GM23338 (cell line): ENCODE measurements around the gene NPNT. TPM values are rescaled to one million over a fixed set of nuclear protein-coding genes. Genes with fewer than 3 reads are reported as not detected.

ENCODE experiments used
- ATAC-seq: fragments of 200-7000 bp; cut with Tn5 transposase; 3 replicates; pipeline ENCODE4 v1.9.1; 2020
- DNase-seq: peaks from one replicate; pipeline ENCODE4 v3.0.0-alpha.2; 2015; ENCODE audit warnings: low spot score
- H2AFZ ChIP-seq: fragments of 200-600 bp; sonication (generic); 2 replicates; pipeline ENCODE4 v1.8.0; 2016; ENCODE audit warnings: antibody characterized with exemption, mild to moderate bottlenecking, moderate library complexity
- H3F3A ChIP-seq: fragments of 200-600 bp; sonication (generic); replicated peaks from 2 replicates; pipeline ENCODE4 v1.8.0; 2017; ENCODE audit warnings: antibody characterized with exemption, mixed run types, low read depth
- H3K27ac ChIP-seq: fragments of 200-600 bp; sonication (generic); 2 replicates; pipeline ENCODE4 v1.6.1; 2016; ENCODE audit warnings: low read depth
- H3K27me3 ChIP-seq: fragments of 200-600 bp; sonication (generic); 2 replicates; pipeline ENCODE4 v1.8.0; 2016; ENCODE audit warnings: mild to moderate bottlenecking, mixed run types, moderate library complexity; ENCODE audit not compliant: insufficient read depth
- H3K36me3 ChIP-seq: fragments of 200-600 bp; sonication (generic); 2 replicates; pipeline ENCODE4 v1.8.0; 2016; ENCODE audit warnings: mild to moderate bottlenecking; ENCODE audit not compliant: insufficient read depth
- H3K4me1 ChIP-seq: fragments of 200-600 bp; sonication (generic); 2 replicates; pipeline ENCODE4 v1.8.0; 2016; ENCODE audit warnings: mild to moderate bottlenecking, moderate library complexity; ENCODE audit not compliant: insufficient read depth
- H3K4me2 ChIP-seq: fragments of 200-600 bp; sonication (generic); 2 replicates; pipeline ENCODE4 v1.7.1; 2017; ENCODE audit warnings: mixed run types
- H3K4me3 ChIP-seq: fragments of 200-600 bp; sonication (generic); 2 replicates; pipeline ENCODE4 v1.6.1; 2016; ENCODE audit warnings: mixed run types
- H3K79me2 ChIP-seq: fragments of 200-600 bp; sonication (generic); replicated peaks from 2 replicates; pipeline ENCODE4 v1.8.0; 2017; ENCODE audit warnings: mild to moderate bottlenecking; ENCODE audit not compliant: insufficient read depth
- H3K9me2 ChIP-seq: fragments of 200-600 bp; sonication (generic); 2 replicates; pipeline ENCODE4 v1.8.0; 2017; ENCODE audit not compliant: insufficient read depth
- H4K20me1 ChIP-seq: fragments of 200-600 bp; sonication (generic); replicated peaks from 2 replicates; pipeline ENCODE4 v1.8.0; 2017; ENCODE audit warnings: mild to moderate bottlenecking; ENCODE audit not compliant: insufficient read depth
- H3K27ac Mint-ChIP-seq: 2 replicates; pipeline ENCODE4 v1.8.0; 2020; ENCODE audit warnings: inconsistent platforms, mild to moderate bottlenecking, moderate library complexity, mixed read lengths
- H3K27me3 Mint-ChIP-seq: 3 replicates; pipeline ENCODE4 v1.8.0; 2022; ENCODE audit warnings: low read depth, mild to moderate bottlenecking, moderate library complexity, mixed read lengths, inconsistent platforms; ENCODE audit not compliant: insufficient read depth, poor library complexity
- H3K36me3 Mint-ChIP-seq: 3 replicates; pipeline ENCODE4 v1.8.0; 2021; ENCODE audit warnings: low read depth, mild to moderate bottlenecking, inconsistent platforms, moderate library complexity, mixed read lengths
- H3K4me1 Mint-ChIP-seq: 3 replicates; pipeline ENCODE4 v1.8.0; 2020; ENCODE audit warnings: mild to moderate bottlenecking, inconsistent platforms, mixed read lengths
- H3K4me3 Mint-ChIP-seq: 3 replicates; pipeline ENCODE4 v1.8.0; 2021; ENCODE audit warnings: moderate library complexity, mild to moderate bottlenecking, inconsistent platforms, mixed read lengths
- H3K9me3 Mint-ChIP-seq: 3 replicates; pipeline ENCODE4 v1.8.0; 2020; ENCODE audit warnings: moderate library complexity, mild to moderate bottlenecking, inconsistent platforms, mixed read lengths
- EZH2 ChIP-seq: fragments of 200-600 bp; sonication (generic); IDR thresholded peaks from one replicate; pipeline ENCODE4 v1.8.0; 2017; ENCODE audit warnings: antibody characterized with exemption, mild to moderate bottlenecking, low read depth; ENCODE audit not compliant: unreplicated experiment
- STAT1 ChIP-seq: IDR thresholded peaks from one replicate; pipeline ENCODE4 v1.6.1; 2016; ENCODE audit warnings: antibody characterized with exemption; ENCODE audit not compliant: unreplicated experiment
- ZNF331 ChIP-seq: fragments of 250-450 bp; sonication (Bioruptor Pico); IDR thresholded peaks from 2 replicates; pipeline ENCODE4 v1.5.0; 2020; ENCODE audit warnings: low read depth, mild to moderate bottlenecking, moderate library complexity
- polyA plus RNA-seq: library from polyadenylated mRNA; unstranded; fragments of >200 nt; fragmentation: Nextera tagmentation; extraction: Ambion mirVana; gene quantifications from 2 replicates; pipeline ENCODE4 v1.2.1, GENCODE V29; 2016
- total RNA-seq: library from RNA; depleted of rRNA; stranded (reverse); fragments of >200 nt; shearing (Covaris generic); gene quantifications from 2 replicates; pipeline ENCODE4 v1.2.3, GENCODE V29; 2014
- TF ChIP-seq, protein P1 (sequence below): IDR thresholded peaks from one replicate; pipeline ENCODE4 v1.6.1; 2018; ENCODE audit warnings: antibody characterized with exemption; ENCODE audit not compliant: unreplicated experiment
- TF ChIP-seq, protein P2 (sequence below): IDR thresholded peaks from 2 replicates; pipeline ENCODE4 v1.6.1; 2016; ENCODE audit warnings: antibody characterized with exemption

The NPNT gene
- total and polyA plus RNA-seq, 2 experiments from 2014 or later = 1.4 TPM

GRCh38 chr4:105978684-105979296 lies 83.5 kb downstream of the NPNT start:
- Mint-ChIP-seq H3K27me3 (no peaks in the 10 kb centered on the region), H3K9me3 (peaks cover 11% of the 10 kb centered on the region), H3K4me3 (no peak overlapping the region), H3K27ac (no peak overlapping the region), H3K36me3 (peaks cover 9% of the 10 kb centered on the region; the same call in 2 of the 3 replicates), H3K4me1 (peaks cover 12% of the 10 kb centered on the region)
- no peaks in the 10 kb centered on the region for H4K20me1 ChIP-seq
- no peak for DNase-seq
- no peak overlapping the region for H3K4me3 ChIP-seq
- no peak overlapping the region for H3K4me2 ChIP-seq
- no peak overlapping the region for H3K27ac ChIP-seq
- no peaks in the 10 kb centered on the region for H3K36me3 ChIP-seq
- no peaks in the 10 kb centered on the region for H3F3A ChIP-seq
- TF ChIP-seq EZH2 = no peak
- no peak for ATAC-seq
- H3K27me3 ChIP-seq = no peaks in the 10 kb centered on the region
- H3K4me1 ChIP-seq = peaks cover 9% of the 10 kb centered on the region
- no peaks in the 10 kb centered on the region for H3K79me2 ChIP-seq
- H3K9me2 ChIP-seq = no peaks in the 10 kb centered on the region
- no peak overlapping the region for H2AFZ ChIP-seq

- Histone ChIP-seq H3K27ac (no peak overlapping the region), H3K27me3 (no peaks in the 10 kb centered on the region), H3K4me3 (no peak overlapping the region), H3K36me3 (no peaks in the 10 kb centered on the region), H2AFZ (no peak overlapping the region), H3K4me1 (0 out of 2 replicates have a peak, but pooled peaks cover 2% of the 10 kb centered on the region), H3K9me2 (no peaks in the 10 kb centered on the region), H3K79me2 (no peaks in the 10 kb centered on the region), H3K4me2 (no peak overlapping the region), H4K20me1 (no peaks in the 10 kb centered on the region), H3F3A (no peaks in the 10 kb centered on the region)
- peaks cover 17% of the 10 kb centered on the region for H3K9me3 Mint-ChIP-seq
- no peak overlapping the region for H3K4me3 Mint-ChIP-seq
- H3K36me3 Mint-ChIP-seq = peaks cover 13% of the 10 kb centered on the region
- TF ChIP-seq STAT1 = no peak
- H3K4me1 Mint-ChIP-seq = peaks cover 4% of the 10 kb centered on the region; the same call in 2 of the 3 replicates
- ATAC-seq (no peak), DNase-seq (no peak)
- H3K27me3 Mint-ChIP-seq = no peaks in the 10 kb centered on the region
- no peak overlapping the region for H3K27ac Mint-ChIP-seq
Measured at GRCh38 chr4:105979506-105979905, 84.2 kb downstream of the NPNT start.

DNA sequence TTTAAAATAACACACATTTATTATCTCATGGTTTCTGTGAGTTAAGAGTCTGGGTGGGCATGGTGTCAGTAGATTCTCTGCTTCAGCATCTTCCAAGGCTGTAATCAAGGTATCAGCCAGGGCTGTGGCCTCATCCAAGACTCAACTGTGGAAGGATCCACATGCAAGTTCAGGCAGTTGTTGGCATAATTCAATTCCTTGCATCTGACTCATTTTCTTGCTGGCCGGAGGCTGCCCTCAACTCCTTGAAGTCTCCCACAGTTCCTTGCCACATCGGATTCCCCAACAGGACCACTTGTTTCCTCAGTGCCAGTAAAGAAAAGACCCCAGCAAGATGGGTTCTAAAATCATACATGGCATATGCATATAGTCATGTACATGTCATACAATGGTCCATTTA lies 93.4 kb downstream of the NPNT start:
- Histone ChIP-seq H3K4me2 (no peak overlapping the region), H3K9me2 (no peaks in the 10 kb centered on the region), H2AFZ (no peak overlapping the region), H3K36me3 (no peaks in the 10 kb centered on the region), H3K79me2 (no peaks in the 10 kb centered on the region), H3K4me1 (no peaks in the 10 kb centered on the region), H3K4me3 (no peak overlapping the region), H3K27ac (no peak overlapping the region), H4K20me1 (no peaks in the 10 kb centered on the region), H3F3A (no peaks in the 10 kb centered on the region), H3K27me3 (no peaks in the 10 kb centered on the region)
- Mint-ChIP-seq H3K27ac (no peak overlapping the region), H3K36me3 (peaks cover 11% of the 10 kb centered on the region; the same call in 2 of the 3 replicates), H3K4me3 (no peak overlapping the region), H3K27me3 (peaks cover 3% of the 10 kb centered on the region), H3K4me1 (no peaks in the 10 kb centered on the region), H3K9me3 (peaks cover 21% of the 10 kb centered on the region)
- ATAC-seq = no peak
- no peak for DNase-seq
- no peak for TF ChIP-seq STAT1
- TF ChIP-seq ZNF331 (CRISPR knock-in tag) = no peak
- TF ChIP-seq, protein P1, sequence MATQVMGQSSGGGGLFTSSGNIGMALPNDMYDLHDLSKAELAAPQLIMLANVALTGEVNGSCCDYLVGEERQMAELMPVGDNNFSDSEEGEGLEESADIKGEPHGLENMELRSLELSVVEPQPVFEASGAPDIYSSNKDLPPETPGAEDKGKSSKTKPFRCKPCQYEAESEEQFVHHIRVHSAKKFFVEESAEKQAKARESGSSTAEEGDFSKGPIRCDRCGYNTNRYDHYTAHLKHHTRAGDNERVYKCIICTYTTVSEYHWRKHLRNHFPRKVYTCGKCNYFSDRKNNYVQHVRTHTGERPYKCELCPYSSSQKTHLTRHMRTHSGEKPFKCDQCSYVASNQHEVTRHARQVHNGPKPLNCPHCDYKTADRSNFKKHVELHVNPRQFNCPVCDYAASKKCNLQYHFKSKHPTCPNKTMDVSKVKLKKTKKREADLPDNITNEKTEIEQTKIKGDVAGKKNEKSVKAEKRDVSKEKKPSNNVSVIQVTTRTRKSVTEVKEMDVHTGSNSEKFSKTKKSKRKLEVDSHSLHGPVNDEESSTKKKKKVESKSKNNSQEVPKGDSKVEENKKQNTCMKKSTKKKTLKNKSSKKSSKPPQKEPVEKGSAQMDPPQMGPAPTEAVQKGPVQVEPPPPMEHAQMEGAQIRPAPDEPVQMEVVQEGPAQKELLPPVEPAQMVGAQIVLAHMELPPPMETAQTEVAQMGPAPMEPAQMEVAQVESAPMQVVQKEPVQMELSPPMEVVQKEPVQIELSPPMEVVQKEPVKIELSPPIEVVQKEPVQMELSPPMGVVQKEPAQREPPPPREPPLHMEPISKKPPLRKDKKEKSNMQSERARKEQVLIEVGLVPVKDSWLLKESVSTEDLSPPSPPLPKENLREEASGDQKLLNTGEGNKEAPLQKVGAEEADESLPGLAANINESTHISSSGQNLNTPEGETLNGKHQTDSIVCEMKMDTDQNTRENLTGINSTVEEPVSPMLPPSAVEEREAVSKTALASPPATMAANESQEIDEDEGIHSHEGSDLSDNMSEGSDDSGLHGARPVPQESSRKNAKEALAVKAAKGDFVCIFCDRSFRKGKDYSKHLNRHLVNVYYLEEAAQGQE = no peak
- TF ChIP-seq, protein P2, sequence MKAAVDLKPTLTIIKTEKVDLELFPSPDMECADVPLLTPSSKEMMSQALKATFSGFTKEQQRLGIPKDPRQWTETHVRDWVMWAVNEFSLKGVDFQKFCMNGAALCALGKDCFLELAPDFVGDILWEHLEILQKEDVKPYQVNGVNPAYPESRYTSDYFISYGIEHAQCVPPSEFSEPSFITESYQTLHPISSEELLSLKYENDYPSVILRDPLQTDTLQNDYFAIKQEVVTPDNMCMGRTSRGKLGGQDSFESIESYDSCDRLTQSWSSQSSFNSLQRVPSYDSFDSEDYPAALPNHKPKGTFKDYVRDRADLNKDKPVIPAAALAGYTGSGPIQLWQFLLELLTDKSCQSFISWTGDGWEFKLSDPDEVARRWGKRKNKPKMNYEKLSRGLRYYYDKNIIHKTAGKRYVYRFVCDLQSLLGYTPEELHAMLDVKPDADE = no peak
